ENCODE results near the gene KRTAP10-1.

Gene KRTAP10-1

GRCh38 chr21:44522753-44523204 is 17.2 kb downstream of the KRTAP10-1 start:
- TF ChIP-seq CTCF (IDR thresholded peaks at IDR 0.05; ENCODE audit: low read depth, low read length, missing control alignments): no peak
- in situ Hi-C loops (cut with HindIII; ENCODE audit: low sequenced_read_pairs): no loop called here
- no peak overlapping the region for H3K4me3 ChIP-seq (ENCODE audit: low read depth, low read length)

GRCh38 chr21:44521928-44522752 is 17.9 kb downstream of the KRTAP10-1 start:
- no peak for TF ChIP-seq CTCF (IDR thresholded peaks at IDR 0.05; ENCODE audit: low read depth, low read length, missing control alignments)
- in situ Hi-C loops (cut with HindIII; ENCODE audit: low sequenced_read_pairs): no loop called here

More at GRCh38 chr21:44522753-44523204, 17.2 kb downstream of the KRTAP10-1 start:
- no peak for DNase-seq (ENCODE audit: low read depth)

GRCh38 chr21:44521301-44521927 is 18.6 kb downstream of the KRTAP10-1 start:
- DNase-seq (ENCODE audit: low read depth): no peak
- no peak overlapping the region for H3K4me3 ChIP-seq (ENCODE audit: low read depth, low read length)
- TF ChIP-seq CTCF (IDR thresholded peaks at IDR 0.05; ENCODE audit: low read depth, low read length, missing control alignments): no peak
- in situ Hi-C loops (cut with HindIII; ENCODE audit: low sequenced_read_pairs): no loop called here

More at GRCh38 chr21:44521928-44522752, 17.9 kb downstream of the KRTAP10-1 start:
- DNase-seq (ENCODE audit: low read depth): no peak
- H3K4me3 ChIP-seq (ENCODE audit: low read depth, low read length): no peak overlapping the region

- in situ Hi-C loops (cut with HindIII; ENCODE audit: low sequenced_read_pairs): no loop called here
- no peak for DNase-seq (ENCODE audit: low read depth)
- no peak overlapping the region for H3K4me3 ChIP-seq (ENCODE audit: low read depth, low read length)
- TF ChIP-seq CTCF (IDR thresholded peaks at IDR 0.05; ENCODE audit: low read depth, low read length, missing control alignments): no peak
These were observed 19.4 kb downstream of the KRTAP10-1 start for GRCh38 chr21:44520326-44521300.

GRCh38 chr21:44519346-44520325 is 20.4 kb downstream of the KRTAP10-1 start:
- in situ Hi-C loops (cut with HindIII; ENCODE audit: low sequenced_read_pairs): no loop called here
- no peak for TF ChIP-seq CTCF (IDR thresholded peaks at IDR 0.05; ENCODE audit: low read depth, low read length, missing control alignments)
- no peak overlapping the region for H3K4me3 ChIP-seq (ENCODE audit: low read depth, low read length)
- DNase-seq (ENCODE audit: low read depth): no peak
